PFSK-1 (cell line): ENCODE measurements around the gene ATP6V1F.

Experiments used
- FOXP2 ChIP-seq: optimal IDR thresholded peaks from 2 replicates; pipeline ENCODE3; 2011; ENCODE audit warnings: borderline replicate concordance, control low read depth, inconsistent platforms; ENCODE audit not compliant: insufficient read depth; ENCODE audit errors: extremely low read length, extremely low read depth
- POLR2AphosphoS5 ChIP-seq: IDR thresholded peaks from 2 replicates; pipeline ENCODE4 v1.6.1; 2012; ENCODE audit warnings: low read depth, mild to moderate bottlenecking, control low read depth, low read length, moderate library complexity
- SIN3A ChIP-seq: IDR thresholded peaks from 2 replicates; pipeline ENCODE4 v1.6.1; 2012; ENCODE audit warnings: mild to moderate bottlenecking, low read length, moderate library complexity, borderline replicate concordance; ENCODE audit not compliant: insufficient read depth
- TAF1 ChIP-seq: IDR thresholded peaks from 2 replicates; pipeline ENCODE4 v1.6.1; 2012; ENCODE audit warnings: low read length, control low read depth, borderline replicate concordance; ENCODE audit not compliant: insufficient read depth
- TF ChIP-seq, protein P1 (sequence below), 2 experiments: IDR thresholded peaks; 2 replicates each; pipeline versions ENCODE4 v1.6.1 to v1.8.0; 2011 to 2012; ENCODE audit warnings: low read depth in 2 of 2, low read length in 2 of 2, control low read depth in 1 of 2, inconsistent platforms in 1 of 2, mild to moderate bottlenecking in 1 of 2, moderate library complexity in 1 of 2; ENCODE audit not compliant: insufficient read depth in 1 of 2

ATP6V1F gene

DNA sequence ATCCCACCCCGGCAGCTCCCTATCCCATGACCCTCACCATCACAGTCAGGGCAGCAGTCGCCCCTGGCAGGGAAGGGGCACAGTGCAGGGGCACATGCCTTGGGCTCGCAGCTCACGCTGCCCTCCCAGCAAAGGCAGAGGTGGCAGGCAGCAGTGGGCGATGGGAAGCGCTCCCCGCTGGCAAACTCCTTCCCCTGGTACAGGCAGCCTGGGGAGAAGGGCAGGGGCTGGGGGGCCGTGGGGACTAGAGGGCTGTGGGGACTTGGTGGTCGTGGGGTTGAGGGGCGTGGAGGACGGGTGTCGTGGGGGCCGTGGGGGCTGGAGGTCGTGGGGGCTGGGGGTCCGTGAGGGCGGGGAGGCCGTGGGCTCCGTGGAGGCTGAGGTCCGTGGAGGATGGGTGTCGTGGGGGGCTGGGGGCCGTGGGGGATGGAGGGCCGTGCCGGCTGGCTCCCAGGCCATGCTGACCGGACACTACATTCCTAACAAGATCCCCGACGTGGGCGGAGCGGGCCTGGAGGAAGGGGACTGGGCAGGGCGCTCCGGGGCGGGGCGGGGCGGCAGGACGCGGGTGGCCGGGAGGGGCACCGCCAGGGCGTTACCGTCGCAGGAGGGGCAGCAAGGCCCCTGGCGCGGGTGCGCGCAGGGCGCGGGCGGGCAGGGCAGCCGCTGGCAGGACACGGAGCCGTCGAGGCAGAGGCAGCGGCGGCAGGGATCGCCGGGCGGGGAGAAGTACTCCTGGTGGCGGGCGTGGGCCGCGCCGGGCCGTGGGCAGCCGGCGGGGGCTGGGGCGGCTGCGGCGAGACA, 27.9 kb downstream of the ATP6V1F start:
- no peak for TF ChIP-seq SIN3A
- TF ChIP-seq POLR2AphosphoS5: no peak
- TF ChIP-seq FOXP2: no peak
- no peak for TF ChIP-seq TAF1
- TF ChIP-seq, protein P1, sequence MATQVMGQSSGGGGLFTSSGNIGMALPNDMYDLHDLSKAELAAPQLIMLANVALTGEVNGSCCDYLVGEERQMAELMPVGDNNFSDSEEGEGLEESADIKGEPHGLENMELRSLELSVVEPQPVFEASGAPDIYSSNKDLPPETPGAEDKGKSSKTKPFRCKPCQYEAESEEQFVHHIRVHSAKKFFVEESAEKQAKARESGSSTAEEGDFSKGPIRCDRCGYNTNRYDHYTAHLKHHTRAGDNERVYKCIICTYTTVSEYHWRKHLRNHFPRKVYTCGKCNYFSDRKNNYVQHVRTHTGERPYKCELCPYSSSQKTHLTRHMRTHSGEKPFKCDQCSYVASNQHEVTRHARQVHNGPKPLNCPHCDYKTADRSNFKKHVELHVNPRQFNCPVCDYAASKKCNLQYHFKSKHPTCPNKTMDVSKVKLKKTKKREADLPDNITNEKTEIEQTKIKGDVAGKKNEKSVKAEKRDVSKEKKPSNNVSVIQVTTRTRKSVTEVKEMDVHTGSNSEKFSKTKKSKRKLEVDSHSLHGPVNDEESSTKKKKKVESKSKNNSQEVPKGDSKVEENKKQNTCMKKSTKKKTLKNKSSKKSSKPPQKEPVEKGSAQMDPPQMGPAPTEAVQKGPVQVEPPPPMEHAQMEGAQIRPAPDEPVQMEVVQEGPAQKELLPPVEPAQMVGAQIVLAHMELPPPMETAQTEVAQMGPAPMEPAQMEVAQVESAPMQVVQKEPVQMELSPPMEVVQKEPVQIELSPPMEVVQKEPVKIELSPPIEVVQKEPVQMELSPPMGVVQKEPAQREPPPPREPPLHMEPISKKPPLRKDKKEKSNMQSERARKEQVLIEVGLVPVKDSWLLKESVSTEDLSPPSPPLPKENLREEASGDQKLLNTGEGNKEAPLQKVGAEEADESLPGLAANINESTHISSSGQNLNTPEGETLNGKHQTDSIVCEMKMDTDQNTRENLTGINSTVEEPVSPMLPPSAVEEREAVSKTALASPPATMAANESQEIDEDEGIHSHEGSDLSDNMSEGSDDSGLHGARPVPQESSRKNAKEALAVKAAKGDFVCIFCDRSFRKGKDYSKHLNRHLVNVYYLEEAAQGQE (IDR thresholded peaks at IDR 0.05; ENCODE audit: insufficient read depth in 1 of 2, low read depth in 2 of 2, low read length in 2 of 2): no peak

DNA sequence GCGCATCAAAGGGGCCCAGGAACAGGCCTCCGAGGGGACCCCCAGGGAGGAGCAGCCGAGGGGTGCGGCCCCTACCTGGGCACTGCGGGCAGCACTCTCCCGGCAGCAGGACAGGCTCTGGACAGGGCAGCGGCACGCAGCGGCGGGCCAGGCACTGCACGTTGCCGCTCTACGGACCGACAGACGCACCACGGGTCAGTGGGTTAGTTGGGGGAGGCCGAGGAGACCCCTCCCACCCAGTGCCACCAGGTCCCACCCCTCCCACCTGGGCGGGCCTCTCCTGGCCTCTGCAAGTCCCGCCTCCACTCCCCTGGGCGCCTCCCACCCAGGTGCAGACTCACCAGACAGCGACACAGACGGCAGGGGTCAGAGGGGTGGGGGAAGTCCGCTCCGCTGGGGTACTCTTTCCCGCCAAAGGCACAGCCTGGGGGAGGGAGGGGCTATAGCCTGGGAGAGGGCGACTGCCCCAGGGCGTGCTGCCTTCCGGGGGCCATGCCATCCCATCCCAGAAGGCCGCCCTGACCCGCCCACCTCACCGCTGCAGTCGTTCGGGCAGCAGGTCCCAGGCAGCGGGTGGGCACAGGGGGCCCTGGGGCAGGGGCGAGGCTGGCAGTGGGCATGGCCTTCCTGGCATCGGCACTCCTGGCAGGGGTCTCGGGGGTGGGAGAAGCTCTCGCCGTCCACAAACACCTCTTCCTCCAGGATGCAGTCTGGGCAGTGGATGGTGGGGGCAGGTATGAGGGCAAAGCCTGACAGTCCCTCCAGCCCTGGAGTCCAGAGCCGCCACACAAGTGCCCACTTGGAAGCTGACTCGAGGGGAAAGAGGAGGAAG, 28.7 kb downstream of the ATP6V1F start:
- TF ChIP-seq TAF1 (no peak), SIN3A (no peak), POLR2AphosphoS5 (no peak), FOXP2 (no peak)
- TF ChIP-seq, protein P1 (IDR thresholded peaks at IDR 0.05; ENCODE audit: insufficient read depth in 1 of 2, low read depth in 2 of 2, low read length in 2 of 2): no peak

DNA sequence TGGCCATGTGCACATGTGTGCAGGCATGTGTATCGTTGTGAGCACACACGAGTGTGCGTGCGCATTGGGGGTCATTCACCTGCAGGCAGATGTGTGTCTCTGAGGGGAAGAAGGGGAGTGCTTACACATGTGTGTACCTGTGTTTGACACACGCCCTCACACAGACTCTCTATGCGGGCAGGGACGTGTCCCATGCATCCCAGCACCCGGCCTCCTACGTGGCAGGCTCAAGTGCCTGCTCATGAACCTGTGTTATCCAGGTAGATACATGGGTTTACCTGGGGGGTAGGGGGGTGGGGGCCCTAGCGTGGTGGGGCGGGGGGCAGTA, 29.2 kb downstream of the ATP6V1F start:
- TF ChIP-seq TAF1 (no peak), FOXP2 (no peak), POLR2AphosphoS5 (no peak), SIN3A (no peak)
- TF ChIP-seq, protein P1 (IDR thresholded peaks at IDR 0.05; ENCODE audit: insufficient read depth in 1 of 2, low read depth in 2 of 2, low read length in 2 of 2): no peak

DNA sequence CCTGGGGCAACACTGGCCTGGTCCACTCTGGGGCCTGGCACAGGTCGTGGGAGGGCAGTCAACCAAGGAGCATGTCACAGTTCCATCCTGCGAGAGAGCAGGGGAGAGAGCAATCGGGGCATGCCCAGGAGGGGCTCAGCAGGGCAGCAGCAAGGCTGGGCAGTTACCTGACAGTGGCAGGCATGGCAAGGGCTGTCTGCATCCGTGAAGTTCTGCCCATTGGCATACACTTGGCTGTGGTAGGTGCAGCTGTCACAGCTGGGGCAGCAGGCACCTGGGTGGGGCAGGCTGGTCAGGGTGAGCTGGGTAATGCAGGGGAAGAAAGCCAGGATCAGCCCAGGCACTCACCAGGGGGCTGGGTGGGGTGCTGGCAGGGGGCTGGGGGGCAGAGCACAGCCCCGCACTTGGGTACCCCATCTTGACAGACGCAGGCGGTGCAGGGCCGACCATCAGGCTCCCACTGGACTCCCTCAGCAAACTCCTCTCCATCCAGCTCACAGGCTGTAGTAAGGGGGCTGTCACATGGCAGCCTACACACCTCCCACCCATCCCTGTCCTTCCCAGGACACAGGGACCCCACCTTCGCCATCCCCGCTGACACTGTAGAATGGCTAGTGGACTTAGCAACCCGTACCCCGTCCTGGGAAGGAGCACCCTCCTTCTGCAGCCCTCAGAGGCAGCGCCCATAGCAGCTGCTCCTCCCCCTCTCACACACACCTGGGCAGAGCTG, 30.0 kb downstream of the ATP6V1F start:
- TF ChIP-seq TAF1 (no peak), SIN3A (no peak), FOXP2 (no peak), POLR2AphosphoS5 (no peak)
- TF ChIP-seq, protein P1 (IDR thresholded peaks at IDR 0.05; ENCODE audit: insufficient read depth in 1 of 2, low read depth in 2 of 2, low read length in 2 of 2): no peak
